Suprapubic skin (tissue), 3 donors: ENCODE results near the gene FAM98C.

Source experiments
- POLR2A ChIP-seq, 2 donors: fragments of 450-650 bp; IDR thresholded peaks; one replicate each; pipeline ENCODE4 v1.6.1; 2017; ENCODE audit warnings: antibody characterized with exemption in 2 of 2, mild to moderate bottlenecking in 2 of 2, moderate library complexity in 2 of 2
- TF ChIP-seq, protein P1 (sequence below), 2 donors: fragments of 200-600 bp in 1 of 2; fragments of 450-650 bp in 1 of 2; sonication (generic) in 1 of 2; IDR thresholded peaks; one replicate each; pipeline ENCODE4 v1.5.1; 2016 to 2019; ENCODE audit warnings: antibody characterized with exemption in 2 of 2, mild to moderate bottlenecking in 1 of 2, moderate library complexity in 1 of 2

DNA sequence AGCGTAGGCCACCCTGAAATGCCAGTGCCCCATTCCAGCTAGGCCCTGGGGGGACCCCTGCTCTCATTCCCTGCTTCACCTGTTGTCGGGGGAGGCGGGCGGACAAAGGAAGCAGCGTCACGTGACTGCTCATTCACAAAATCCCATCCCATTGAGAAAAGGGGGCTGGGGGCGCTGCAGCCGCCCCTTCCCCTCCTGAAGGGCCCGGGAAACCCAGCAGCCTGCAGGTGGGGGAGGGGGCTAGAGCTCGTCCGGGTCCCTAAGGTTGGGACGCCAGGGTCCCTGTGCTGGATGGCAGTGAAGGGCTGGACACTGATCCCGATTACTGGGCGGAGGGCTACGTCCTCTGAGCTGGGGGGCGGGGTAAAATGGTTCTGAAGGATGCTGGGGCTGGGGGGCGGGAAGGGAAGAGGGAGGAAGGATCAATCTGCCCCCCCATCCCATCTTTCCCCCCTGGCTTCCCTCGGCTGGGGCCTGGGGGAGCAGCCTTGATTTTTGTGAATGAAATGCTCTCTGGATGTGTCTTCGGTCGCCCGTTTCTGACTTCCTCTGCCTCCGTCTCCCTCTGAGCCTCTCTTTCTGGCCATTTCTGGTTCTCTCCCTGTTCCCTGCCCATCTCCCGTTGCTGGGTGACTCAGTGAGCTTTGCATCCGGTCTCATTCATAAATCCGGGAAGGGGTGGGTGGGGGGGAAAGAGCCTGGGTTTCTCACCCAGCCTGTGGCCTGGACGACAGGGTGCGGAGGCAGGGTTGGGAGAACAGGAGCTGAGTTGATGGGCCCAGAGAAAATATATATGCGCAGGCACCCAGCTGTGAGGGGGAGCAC is 13.6 kb upstream of the FAM98C start:
- TF ChIP-seq, protein P1, sequence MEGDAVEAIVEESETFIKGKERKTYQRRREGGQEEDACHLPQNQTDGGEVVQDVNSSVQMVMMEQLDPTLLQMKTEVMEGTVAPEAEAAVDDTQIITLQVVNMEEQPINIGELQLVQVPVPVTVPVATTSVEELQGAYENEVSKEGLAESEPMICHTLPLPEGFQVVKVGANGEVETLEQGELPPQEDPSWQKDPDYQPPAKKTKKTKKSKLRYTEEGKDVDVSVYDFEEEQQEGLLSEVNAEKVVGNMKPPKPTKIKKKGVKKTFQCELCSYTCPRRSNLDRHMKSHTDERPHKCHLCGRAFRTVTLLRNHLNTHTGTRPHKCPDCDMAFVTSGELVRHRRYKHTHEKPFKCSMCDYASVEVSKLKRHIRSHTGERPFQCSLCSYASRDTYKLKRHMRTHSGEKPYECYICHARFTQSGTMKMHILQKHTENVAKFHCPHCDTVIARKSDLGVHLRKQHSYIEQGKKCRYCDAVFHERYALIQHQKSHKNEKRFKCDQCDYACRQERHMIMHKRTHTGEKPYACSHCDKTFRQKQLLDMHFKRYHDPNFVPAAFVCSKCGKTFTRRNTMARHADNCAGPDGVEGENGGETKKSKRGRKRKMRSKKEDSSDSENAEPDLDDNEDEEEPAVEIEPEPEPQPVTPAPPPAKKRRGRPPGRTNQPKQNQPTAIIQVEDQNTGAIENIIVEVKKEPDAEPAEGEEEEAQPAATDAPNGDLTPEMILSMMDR (IDR thresholded peaks at IDR 0.05): no peak
- no peak for TF ChIP-seq POLR2A (IDR thresholded peaks at IDR 0.05)
